ENCODE results near the gene LPP.
"Not testable (repeated sequence)": the region's sequence is repeated elsewhere in the genome, so short reads cannot be mapped to it uniquely, and the experiment has no call there.

The LPP gene

DNA sequence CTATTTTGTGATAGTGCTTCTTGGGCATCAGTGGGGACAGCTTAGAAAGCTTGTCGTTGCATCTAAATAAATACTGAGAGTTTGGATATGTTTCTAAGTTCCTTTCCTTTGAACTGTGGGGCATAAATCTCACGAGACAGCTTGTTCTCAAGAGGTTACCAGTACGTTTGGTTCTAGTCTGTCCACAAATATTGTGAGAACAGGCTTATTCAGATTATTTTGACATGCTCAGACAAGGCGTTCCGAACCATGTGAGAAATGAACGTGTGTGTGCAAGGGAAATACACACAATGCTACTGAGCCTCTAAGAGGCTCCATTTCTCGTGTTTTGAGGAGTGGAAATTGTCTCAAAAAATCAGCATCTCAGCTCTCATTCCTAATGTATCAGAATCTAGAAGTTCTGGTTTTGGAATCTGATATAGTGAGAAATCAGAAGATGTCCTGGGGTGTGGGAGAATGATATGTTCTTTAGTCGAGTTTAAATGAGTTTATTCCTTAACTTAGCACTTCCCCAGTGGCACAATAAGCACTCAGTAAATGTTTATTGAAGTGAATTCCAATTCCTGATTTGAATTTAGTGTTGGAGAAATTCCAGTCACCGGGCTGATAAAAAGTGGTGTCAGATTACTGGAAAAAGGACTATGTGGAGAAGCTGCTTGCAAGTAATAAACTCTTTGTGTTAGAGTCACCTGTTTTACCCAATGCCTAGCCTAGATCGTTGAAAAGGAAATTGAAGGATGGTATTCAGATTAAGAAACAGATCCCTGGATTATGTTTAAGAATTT lies 481.5 kb downstream of the LPP start:
- no peak for DNase-seq (ENCODE audit: low read depth)

DNA sequence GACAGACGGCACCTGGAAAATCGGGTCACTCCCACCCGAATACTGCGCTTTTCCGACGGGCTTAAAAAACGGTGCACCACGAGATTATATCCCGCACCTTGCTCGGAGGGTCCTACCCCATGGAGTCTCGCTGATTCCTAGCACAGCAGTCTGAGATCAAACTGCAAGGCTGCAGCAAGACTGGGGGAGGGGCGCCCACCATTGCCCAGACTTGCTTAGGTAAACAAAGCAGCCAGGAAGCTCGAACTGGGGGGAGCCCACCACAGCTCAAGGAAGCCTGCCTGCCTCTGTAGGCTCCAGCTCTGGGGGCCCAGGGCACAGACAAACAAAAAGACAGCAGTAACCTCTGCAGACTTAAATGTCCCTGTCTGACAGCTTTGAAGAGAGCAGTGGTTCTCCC lies 482.3 kb downstream of the LPP start:
- DNase-seq (ENCODE audit: low read depth): not testable (repeated sequence)

DNA sequence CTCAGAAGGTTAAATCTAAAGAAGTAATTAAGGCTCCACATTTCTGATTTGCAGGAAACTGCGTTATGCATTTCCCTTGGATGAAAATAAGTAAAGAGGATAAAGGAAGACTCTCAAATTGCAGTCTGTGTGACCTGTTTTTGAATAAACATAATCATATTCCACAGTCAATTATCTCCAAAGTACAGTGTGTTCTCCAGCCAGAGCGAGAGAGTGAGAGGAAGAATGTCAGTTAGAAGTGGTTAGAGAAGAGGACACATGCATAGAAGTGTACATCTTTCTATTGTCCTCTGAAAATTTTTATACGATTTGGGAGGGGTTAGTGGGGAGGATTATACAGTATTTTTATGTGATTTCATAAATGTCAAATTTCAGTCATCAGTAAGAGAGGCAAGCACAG lies 487.1 kb downstream of the LPP start:
- no peak for DNase-seq (ENCODE audit: low read depth)

DNA sequence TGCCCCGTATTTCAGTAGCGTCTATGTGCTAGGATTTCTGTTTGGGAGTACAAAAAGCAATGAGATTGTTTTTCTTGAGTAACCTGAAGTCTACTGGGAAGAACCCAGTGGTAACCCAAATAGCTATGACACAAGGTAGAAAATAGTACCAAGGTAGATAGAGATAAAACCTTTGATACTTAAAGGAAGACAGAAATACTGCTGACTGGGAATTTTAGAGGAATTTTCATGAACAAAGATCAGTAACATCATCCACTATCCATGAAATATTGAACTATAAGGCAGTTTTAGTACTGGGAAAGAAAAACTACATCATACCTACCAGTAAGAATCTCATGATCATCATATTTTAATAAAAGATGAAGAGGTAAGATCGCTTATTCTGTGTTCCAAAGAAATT lies 489.8 kb downstream of the LPP start:
- no peak for DNase-seq (ENCODE audit: low read depth)

DNA sequence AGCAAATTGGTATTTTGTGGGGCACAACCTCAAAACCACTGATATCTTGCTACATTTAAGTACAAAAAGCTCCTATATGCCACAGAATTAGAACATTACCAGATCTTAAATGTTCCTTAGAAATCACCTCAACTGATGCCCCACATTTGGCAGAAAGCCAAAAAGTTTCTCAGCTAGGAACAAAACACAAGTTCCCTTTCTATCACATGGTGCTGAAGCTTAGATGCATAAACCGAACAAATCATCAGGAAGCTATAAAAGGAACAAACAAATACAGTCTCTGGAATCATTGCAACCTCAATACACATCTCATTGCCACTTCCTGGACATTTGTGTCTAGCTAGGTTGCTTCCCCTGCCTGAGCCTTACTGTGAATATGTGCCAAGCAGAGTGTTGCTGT lies 492.6 kb downstream of the LPP start:
- peak; percentile 17 for DNase-seq (ENCODE audit: low read depth)

DNA sequence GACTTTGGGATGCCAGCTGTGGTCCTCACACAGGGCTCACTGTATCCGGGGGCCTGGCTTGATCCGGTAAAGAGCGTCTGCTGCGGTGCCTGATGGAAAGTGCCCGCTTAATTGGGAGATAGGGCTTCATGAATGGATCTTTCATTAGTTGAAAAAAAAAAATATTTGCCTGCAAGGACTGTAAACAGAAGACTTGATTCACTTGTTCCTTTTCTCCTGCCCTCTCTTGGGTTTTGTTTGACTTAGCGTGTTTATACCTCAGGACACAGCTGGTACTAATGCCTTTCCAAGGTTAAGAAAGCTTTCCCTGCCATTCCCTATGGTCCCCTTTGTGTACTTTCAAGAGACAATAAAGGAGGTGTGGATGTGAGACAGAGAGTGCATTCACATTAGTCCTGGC lies 493.3 kb downstream of the LPP start:
- DNase-seq (ENCODE audit: low read depth): no peak

DNA sequence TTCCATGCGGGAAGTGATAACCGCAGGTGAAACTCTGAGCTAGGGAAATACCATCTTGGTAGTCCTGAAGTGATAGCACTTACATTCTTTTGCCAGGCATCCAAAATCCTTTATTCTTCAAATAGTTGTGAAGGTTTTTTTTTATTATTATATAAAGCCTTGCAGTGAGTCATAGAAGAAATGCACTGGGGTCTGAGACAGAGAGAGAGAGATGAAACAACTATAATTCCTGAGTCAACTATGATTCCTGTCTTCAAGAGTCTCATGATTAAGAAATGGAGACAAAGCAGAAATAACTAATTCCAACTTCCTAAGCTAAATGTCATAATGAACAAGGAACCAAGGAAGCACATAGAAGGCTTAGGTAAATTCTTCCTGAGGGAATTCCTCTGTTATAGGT lies 495.6 kb downstream of the LPP start:
- peak; percentile 73 for DNase-seq (ENCODE audit: low read depth)

DNA sequence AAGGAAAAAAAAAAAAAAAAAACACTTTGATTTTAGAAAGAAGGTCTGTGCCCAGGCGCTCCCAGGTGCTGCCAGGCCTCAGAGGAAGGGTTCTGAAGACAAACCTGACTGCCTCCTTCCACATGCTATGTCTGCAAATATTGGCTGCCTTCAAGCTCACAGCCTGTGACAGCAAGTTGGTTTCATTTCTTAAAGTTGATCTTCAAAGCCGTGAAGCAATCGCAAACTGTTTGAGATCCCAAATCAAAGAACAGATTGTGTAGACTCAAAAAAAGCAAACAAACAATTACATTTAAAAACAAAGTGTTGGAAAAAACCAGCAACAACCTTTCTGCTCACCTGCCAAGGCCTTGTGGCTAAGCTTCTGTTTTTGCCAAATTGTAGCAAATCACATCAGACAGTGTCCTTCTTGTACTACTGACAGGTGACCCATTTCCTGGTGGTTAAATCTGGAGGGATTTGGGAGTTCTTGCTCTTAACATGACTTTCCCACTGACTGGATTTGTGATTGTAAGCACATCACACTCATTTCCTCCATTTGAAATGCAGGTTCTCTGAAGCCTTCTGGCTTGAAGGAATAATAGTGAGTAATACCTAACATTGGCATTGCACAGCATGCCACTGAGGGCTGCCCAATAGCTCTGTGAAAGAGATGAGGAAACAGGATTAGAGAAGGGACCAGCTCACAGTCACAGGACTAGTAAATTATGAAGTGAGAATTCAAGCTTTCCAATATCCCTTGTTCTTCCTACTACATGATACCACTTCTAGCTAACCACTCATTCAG lies 502.4 kb downstream of the LPP start:
- peak; percentile 78 for DNase-seq (ENCODE audit: low read depth)

DNA sequence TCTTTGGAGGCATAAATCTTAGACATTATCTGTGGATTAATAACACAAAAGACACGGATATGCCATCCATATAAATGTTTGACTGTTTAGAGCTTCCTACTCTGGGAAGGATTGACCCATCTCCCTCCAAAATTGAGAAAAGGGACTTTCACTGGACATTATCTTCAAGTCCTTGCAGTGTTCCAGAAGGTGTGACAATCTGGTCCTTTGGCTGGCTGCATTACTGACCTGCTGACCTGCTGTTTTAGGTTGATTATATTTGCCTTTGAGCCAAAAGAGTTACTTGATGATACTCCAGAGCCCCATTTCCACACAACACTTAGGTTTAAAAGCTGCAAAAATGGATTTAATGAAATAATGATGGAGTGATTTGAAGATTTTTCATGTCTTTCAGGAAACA lies 504.6 kb downstream of the LPP start:
- DNase-seq (ENCODE audit: low read depth): no peak

DNA sequence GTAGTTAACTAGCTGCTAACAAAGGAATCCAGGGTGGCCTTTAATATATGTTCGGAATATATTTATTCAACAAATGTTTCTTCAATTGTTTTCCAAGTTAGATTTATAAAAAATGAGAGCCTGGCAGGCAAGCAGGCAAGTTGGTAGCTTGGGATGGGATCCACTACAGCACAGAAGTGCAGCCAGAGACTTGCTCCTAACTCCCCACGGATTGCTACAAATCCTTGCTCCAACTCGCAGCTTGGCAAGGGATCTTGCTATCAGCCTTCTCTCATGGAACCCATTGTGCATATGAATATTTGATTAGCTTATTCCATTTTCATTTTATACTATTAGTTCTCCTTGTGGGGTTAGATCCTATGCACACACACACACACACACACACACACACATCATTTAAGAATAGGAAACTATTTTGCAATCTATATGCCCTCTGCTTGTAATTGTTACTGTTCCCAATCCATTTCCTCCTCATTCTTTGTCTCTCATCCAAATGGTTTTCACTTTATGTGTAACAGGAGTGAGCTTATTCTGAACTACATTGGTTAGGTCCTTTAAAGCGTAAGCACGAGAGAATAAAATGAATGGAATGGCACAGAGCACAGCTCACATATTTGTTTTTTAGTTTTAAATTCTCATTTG lies 505.6 kb downstream of the LPP start:
- no peak for DNase-seq (ENCODE audit: low read depth)

DNA sequence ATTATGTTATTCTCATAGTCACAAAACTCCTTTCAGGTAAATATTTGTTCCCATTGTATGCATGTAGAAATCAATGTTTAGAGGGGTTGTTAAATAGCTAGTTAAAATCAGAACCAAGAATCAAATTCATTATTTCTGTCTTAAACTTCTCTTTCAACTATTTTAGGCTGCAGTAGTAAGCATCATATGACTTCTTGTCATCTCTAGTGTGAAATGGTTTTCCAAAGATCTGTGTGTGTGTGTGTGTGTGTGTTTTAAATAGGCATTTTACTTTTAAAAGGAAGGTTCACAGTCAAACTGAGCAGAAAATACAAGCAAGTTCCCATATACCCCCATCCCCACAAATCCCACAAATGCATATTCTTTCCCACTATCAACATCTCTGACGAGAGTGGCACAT lies 506.5 kb downstream of the LPP start:
- DNase-seq (ENCODE audit: low read depth): no peak

DNA sequence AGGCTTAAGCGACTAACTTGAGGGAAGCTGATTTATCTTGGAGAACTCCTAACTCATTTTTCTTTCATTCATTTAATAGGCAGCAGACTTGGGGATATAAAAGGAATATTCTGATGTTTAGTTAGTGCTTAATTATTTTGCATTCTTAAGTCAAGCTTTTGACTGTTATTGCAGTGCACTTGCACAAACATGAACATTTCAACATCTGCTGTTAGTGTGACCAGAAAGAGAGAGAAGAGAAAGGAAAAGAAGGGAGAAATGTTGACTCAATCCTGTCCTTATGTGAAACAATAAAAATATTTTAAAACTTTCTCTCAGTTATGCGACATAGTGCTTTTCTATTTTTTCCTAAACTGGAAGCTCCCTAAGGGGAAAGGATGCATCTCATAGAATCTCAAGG lies 507.8 kb downstream of the LPP start:
- DNase-seq (ENCODE audit: low read depth): no peak

DNA sequence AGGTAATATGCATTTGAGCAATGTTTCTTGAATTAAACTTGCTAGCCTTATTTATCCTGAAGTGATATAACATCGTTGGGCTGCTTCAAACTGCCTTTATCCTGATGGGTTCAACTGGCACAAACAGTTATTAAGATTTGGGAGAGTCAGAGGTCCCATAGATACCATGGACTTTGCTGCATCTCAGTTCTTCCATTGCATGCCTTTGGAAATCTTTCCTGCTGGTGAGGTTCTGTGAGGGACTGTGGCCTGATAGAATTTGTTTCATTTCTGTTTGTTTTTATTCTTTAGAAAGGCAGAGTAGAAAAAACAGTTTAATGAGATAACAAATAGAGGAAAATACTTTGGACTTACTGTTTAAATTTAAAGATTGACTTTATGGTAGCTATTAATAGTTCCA lies 508.3 kb downstream of the LPP start:
- no peak for DNase-seq (ENCODE audit: low read depth)

DNA sequence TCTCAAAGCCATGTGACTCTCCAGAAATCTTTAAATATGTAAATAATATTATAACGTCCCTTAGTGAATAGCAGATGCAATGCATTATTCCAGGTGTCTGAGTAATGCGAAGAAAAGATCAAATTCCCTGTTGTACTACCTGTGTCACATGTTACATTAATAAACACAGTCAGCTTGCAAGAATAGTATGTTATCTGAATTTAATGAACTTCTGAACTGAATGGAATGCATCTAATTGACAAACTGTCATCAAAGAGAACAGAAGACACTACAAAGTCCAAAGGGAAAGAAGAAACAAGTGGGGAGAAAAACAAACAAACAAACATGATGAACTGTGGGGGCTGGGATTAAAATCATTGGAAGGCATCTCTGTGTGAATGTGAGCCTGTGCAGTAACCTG lies 508.8 kb downstream of the LPP start:
- DNase-seq (ENCODE audit: low read depth): no peak

DNA sequence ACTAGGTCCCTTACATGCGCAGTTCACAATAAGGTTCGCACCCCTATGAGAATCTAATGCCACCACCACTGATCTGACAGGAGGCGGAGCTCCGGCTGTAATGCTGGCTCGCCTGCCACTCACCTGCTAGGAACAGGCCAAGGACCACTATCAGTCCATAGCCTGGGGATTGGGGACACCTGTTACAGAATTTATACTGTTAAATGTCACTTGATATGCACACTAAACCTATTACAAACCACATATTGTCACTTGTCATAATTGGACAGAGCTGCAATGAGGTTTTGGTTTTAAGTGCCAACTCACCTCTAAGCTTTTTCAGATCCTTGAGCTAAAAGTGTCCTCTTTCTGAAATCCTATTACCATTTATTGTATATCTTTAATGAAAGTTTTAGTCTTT lies 509.9 kb downstream of the LPP start:
- DNase-seq (ENCODE audit: low read depth): no peak

DNA sequence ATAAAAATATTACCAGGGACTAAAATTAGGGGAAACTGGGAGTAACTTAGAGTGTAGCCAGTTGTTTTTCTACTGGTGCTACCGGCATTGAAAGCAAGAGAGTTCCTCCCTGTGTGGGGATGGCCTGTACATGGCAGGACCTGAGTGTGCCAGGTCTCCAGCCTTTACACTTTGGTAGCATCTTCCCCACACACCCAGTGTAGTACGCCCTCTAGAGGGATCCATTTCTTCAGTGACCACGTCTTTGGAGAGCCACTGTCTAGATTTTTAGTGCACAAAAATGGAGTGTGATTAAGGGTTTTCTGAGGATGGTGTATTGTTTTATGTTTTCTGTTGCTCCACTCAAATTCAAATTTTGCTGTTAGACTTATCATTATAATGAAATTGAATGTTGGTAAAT lies 510.8 kb downstream of the LPP start:
- DNase-seq (ENCODE audit: low read depth): peak; percentile 60

DNA sequence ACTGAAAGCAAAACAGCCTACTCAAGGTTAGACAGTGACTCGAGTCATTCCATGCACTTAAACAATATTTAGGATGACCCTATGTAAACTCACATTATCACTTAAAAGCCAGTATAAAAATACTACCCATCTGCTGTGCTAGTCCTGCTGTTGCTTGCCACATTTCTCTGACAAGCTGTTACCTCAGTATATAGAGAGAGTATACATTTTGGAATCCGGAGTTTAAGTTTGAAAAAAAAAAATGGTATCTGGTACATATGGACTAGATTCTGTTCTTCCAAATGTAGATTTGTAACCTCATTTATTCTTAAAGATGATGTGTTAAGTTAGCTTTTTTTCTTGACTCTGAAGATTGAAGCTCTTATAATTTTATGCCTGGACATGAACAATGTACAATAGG lies 514.0 kb downstream of the LPP start:
- DNase-seq (ENCODE audit: low read depth): no peak

DNA sequence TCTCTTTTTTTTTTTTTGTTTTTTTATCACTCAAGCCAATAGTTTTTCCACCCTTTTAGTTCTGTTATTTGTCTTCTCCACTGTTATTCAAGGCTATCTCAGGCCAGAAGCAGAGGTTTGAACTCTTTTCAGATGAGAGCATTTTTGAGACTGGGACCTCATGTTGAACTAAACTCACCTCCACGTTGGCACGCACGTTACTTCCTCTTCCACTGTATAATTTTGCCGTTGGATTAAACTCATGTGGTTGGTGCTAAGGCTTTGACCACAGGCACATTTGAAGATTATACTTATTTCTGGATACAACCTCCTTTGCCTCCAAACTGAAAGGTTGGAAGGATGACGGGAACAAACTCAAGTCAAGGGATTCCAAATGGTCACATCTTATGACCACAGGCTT lies 516.5 kb downstream of the LPP start:
- no peak for DNase-seq (ENCODE audit: low read depth)

DNA sequence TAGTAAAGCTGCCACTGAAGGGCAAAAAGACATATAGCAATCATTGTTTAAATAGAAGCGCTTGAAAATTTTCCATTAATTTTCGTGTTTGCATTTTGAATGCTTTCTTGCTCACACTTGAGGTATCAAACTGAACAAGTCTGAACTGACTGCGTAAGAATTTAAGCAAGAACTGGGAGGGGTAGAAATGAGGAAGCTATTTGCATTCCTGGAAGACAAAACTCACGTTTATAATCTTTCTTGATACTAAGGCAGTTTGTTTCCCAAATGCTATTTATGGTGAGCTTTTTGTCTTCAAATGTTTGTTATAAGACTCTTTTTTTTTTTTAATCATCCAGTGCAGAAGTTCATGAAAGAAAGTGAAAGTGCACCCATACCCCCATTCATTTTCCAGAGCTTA lies 518.0 kb downstream of the LPP start:
- DNase-seq (ENCODE audit: low read depth): no peak

DNA sequence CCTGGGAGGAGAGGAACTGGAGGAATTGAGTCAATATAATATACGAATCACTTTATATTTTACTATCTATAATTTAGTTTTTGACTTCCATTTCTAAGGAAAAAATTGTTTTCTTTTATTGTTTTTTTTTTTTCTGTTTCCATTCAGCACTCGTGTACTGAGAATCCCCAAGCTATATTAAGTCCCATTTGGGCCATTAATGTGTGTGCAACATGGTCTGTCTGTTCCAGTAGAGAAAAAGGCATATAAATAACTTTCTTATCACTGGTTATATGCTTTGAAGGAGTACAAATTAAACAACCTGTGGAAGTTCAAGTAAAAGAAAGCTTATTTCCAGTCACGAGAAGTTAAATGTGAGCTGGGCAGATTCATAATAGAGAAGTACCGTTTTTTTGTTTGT lies 518.9 kb downstream of the LPP start:
- DNase-seq (ENCODE audit: low read depth): no peak

DNA sequence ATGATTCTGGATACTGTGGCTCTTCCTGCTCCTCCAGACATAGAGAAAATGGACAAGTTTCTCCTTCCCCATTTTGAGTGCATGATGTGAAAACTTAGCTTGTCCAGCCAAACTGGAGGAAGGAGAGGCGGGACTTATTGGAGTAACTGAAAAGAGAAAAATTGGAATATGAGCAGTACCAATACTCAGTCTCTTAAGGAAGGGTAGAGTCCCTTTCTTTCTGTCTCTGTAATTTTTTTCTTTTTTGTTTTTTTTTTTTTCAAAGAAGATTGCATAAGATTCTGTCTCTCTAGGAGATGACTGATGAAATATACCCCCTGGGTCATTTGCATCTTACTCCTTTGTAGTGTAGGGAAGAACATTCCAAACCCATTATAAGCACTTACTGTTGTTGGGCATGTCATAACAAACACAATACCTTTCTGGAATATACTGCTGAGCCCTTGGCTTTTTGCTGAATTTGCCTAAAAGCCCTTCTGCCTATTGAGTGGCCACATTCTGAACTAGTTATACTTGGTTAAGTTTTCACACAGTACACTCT lies 519.8 kb downstream of the LPP start:
- peak; percentile 91 for DNase-seq (ENCODE audit: low read depth)

DNA sequence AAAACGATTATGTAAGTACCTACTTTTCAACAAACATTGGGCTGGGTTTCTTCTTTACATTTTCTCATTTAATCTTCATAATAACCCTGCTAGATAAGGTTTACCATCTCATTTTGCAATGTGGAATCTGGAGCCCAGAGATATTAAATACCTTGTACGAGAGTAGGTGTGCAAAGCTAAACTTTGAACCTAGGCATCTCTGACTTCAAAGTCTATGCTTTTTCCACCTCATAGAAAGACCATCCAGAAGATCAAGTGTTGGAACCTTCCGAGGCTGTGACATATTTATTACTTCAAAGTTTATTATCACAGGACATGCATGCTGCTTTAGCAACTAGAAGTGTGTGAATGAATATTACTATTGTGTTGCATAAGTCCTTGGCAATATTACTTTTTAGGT lies 520.6 kb downstream of the LPP start:
- DNase-seq (ENCODE audit: low read depth): no peak

DNA sequence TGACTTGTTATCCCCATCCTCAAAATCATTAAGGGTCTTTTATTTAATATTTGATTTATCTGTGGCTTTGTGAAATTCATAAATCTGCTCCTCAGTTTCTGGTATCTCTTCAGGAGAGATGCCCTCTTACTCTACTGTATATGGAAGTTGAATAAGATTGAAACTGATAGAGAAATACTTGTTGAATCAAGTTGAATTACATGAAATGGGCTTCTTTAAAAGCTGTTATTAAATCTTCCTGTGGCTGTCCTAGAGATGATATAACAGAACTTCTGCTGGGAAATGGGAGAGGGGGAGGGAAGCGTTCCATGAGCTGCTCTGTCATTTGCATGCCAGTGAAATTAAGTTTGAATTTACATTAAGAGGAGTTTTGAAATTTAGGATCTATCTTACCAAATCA lies 523.4 kb downstream of the LPP start:
- no peak for DNase-seq (ENCODE audit: low read depth)

Measured in ELR (cell line).